ENCODE results near the gene ST3GAL3.
A peak's percentile ranks its signal among the peaks of the same experiment; 100 is the strongest.

ST3GAL3 gene

GRCh38 chr1:43666608-43667007 lies 40.7 kb upstream of the ST3GAL3 start (continued):
- no peak for TF ChIP-seq REPIN1 (tag by site-specific recombination; IDR thresholded peaks at IDR 0.05; ENCODE audit: low read depth)
- TF ChIP-seq ZNF624 (tag by site-specific recombination; IDR thresholded peaks at IDR 0.05): no peak
- TF ChIP-seq ZNF423 (tag by site-specific recombination; IDR thresholded peaks at IDR 0.05): peak; percentile 48; the same call in 1 of the 2 replicates
- 0 out of 2 replicates have a peak, but pooled peaks have one; percentile 36 for TF ChIP-seq TCF7L2 (IDR thresholded peaks at IDR 0.05; ENCODE audit: borderline replicate concordance, low read depth, low read length)
- no peak for TF ChIP-seq ZSCAN18 (tag by site-specific recombination; IDR thresholded peaks at IDR 0.05)
- TF ChIP-seq ZNF692 (tag by site-specific recombination; IDR thresholded peaks at IDR 0.05): peak; percentile 82
- TF ChIP-seq ZNF23 (tag by site-specific recombination; IDR thresholded peaks at IDR 0.05; ENCODE audit: borderline replicate concordance): no peak
- no peak for TF ChIP-seq ZBTB20 (tag by site-specific recombination; IDR thresholded peaks at IDR 0.05)
- TF ChIP-seq ZNF324 (tag by site-specific recombination; IDR thresholded peaks at IDR 0.05): peak; percentile 44; the same call in 1 of the 2 replicates
- TF ChIP-seq ZNF174 (tag by site-specific recombination; IDR thresholded peaks at IDR 0.05): no peak
- no peak for TF ChIP-seq ZSCAN16 (tag by site-specific recombination; IDR thresholded peaks at IDR 0.05)
- TF ChIP-seq, protein P1, sequence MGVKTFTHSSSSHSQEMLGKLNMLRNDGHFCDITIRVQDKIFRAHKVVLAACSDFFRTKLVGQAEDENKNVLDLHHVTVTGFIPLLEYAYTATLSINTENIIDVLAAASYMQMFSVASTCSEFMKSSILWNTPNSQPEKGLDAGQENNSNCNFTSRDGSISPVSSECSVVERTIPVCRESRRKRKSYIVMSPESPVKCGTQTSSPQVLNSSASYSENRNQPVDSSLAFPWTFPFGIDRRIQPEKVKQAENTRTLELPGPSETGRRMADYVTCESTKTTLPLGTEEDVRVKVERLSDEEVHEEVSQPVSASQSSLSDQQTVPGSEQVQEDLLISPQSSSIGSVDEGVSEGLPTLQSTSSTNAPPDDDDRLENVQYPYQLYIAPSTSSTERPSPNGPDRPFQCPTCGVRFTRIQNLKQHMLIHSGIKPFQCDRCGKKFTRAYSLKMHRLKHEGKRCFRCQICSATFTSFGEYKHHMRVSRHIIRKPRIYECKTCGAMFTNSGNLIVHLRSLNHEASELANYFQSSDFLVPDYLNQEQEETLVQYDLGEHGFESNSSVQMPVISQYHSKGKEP (tag by site-specific recombination; IDR thresholded peaks at IDR 0.05): peak; percentile 87
- TF ChIP-seq, protein P2, sequence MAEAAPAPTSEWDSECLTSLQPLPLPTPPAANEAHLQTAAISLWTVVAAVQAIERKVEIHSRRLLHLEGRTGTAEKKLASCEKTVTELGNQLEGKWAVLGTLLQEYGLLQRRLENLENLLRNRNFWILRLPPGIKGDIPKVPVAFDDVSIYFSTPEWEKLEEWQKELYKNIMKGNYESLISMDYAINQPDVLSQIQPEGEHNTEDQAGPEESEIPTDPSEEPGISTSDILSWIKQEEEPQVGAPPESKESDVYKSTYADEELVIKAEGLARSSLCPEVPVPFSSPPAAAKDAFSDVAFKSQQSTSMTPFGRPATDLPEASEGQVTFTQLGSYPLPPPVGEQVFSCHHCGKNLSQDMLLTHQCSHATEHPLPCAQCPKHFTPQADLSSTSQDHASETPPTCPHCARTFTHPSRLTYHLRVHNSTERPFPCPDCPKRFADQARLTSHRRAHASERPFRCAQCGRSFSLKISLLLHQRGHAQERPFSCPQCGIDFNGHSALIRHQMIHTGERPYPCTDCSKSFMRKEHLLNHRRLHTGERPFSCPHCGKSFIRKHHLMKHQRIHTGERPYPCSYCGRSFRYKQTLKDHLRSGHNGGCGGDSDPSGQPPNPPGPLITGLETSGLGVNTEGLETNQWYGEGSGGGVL (tag by site-specific recombination; IDR thresholded peaks at IDR 0.05): no peak
- peak; percentile 78; the same call in 1 of the 2 replicates for TF ChIP-seq PRDM6 (tag by site-specific recombination; IDR thresholded peaks at IDR 0.05)
- no peak for TF ChIP-seq ZNF202 (tag by site-specific recombination; IDR thresholded peaks at IDR 0.05; ENCODE audit: borderline replicate concordance)
- TF ChIP-seq, protein P3, sequence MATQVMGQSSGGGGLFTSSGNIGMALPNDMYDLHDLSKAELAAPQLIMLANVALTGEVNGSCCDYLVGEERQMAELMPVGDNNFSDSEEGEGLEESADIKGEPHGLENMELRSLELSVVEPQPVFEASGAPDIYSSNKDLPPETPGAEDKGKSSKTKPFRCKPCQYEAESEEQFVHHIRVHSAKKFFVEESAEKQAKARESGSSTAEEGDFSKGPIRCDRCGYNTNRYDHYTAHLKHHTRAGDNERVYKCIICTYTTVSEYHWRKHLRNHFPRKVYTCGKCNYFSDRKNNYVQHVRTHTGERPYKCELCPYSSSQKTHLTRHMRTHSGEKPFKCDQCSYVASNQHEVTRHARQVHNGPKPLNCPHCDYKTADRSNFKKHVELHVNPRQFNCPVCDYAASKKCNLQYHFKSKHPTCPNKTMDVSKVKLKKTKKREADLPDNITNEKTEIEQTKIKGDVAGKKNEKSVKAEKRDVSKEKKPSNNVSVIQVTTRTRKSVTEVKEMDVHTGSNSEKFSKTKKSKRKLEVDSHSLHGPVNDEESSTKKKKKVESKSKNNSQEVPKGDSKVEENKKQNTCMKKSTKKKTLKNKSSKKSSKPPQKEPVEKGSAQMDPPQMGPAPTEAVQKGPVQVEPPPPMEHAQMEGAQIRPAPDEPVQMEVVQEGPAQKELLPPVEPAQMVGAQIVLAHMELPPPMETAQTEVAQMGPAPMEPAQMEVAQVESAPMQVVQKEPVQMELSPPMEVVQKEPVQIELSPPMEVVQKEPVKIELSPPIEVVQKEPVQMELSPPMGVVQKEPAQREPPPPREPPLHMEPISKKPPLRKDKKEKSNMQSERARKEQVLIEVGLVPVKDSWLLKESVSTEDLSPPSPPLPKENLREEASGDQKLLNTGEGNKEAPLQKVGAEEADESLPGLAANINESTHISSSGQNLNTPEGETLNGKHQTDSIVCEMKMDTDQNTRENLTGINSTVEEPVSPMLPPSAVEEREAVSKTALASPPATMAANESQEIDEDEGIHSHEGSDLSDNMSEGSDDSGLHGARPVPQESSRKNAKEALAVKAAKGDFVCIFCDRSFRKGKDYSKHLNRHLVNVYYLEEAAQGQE (tag by site-specific recombination; IDR thresholded peaks at IDR 0.05): no peak
- TF ChIP-seq, protein P4, sequence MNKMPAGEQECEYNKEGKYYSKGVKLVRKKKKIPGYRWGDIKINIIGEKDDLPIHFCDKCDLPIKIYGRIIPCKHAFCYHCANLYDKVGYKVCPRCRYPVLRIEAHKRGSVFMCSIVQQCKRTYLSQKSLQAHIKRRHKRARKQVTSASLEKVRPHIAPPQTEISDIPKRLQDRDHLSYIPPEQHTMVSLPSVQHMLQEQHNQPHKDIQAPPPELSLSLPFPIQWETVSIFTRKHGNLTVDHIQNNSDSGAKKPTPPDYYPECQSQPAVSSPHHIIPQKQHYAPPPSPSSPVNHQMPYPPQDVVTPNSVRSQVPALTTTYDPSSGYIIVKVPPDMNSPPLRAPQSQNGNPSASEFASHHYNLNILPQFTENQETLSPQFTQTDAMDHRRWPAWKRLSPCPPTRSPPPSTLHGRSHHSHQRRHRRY (tag by site-specific recombination; IDR thresholded peaks at IDR 0.05): no peak
- 0 out of 2 replicates have a peak, but pooled peaks have one; percentile 34 for TF ChIP-seq ZNF580 (tag by site-specific recombination; IDR thresholded peaks at IDR 0.05)
- TF ChIP-seq BCL11B (tag by site-specific recombination; IDR thresholded peaks at IDR 0.05; ENCODE audit: low read depth): no peak
- TF ChIP-seq ZNF169 (tag by site-specific recombination; IDR thresholded peaks at IDR 0.05): no peak
- no peak for TF ChIP-seq ZNF114 (tag by site-specific recombination; IDR thresholded peaks at IDR 0.05)
- TF ChIP-seq ZNF621 (tag by site-specific recombination; IDR thresholded peaks at IDR 0.05): no peak
- peak; percentile 86 for TF ChIP-seq PRDM4 (tag by site-specific recombination; IDR thresholded peaks at IDR 0.05)
- no peak for TF ChIP-seq KLF9 (tag by site-specific recombination; IDR thresholded peaks at IDR 0.05; ENCODE audit: low read depth)
